Midbrain (tissue), 1 donor: ENCODE measurements around the gene FHL5.
A peak's percentile ranks its signal among the peaks of the same experiment; 100 is the strongest.
"Not testable (repeated sequence)": the region's sequence is repeated elsewhere in the genome, so short reads cannot be mapped to it uniquely, and the experiment has no call there.

Experiments used
- DNase-seq: peaks from one replicate; lab custom pipeline; 2025; lab: John Stamatoyannopoulos, UW

The FHL5 gene

DNA sequence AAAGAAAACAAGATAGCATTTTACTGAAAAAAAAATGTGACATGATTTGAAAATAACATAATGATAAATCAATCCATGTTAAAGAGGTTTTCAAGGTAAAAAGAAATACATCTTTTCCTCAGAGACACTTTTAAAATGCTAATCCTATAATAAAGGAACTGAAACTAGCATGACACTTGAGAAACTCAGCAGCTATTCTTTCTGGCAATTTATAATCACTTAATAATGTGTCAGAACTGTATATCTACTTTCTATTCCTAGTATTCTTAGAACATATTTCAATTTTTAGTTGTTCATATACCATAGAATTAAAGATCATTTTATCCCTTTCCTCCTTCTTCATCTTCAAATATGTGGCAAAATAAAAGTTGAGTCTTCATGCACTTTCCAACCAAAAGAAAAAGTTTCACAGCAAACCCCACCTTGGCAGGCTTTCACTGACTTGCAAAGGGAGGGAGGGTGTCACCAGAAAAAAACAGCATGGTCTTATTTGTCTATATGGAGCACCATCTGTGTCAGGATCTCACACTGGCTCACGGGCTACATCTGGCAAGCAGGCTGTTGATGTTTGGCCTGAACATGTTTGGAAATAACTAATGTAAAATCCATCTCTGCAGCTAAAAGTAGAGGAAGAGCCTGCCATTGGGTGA lies 48.5 kb downstream of the FHL5 start:
- no peak for DNase-seq

DNA sequence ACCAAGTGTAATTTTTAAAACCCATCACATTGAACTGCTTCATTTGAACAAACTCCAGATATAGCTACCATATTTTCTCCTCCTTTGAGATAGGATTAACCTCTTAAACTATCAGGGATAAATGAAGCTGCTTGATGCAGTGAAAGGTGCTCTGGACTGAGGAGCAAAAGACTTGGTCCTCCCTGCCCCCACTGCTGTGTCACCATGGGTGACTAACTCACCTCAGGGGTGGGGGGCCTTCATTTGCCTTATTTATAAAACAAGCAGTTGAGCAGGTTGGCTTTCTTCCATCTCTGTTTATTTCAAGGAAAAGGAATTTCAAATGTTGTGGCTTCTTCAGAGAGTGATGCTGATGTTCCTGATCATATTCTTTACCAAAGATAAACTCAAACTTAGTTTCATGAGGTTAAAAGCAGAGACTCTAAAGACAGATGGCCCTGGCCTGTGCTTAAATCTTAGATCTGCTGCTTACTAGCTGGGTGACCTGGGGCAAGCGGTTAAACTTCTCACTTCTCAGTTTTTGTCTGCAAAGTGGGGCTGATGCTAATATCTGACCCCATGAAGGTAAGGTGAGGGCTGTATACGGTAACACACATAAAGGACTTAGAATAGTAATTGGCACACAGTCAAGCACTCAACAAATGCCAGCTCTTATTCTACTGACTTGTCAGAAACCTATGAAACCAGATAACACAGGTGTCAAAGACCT lies 50.5 kb downstream of the FHL5 start:
- DNase-seq = no peak

DNA sequence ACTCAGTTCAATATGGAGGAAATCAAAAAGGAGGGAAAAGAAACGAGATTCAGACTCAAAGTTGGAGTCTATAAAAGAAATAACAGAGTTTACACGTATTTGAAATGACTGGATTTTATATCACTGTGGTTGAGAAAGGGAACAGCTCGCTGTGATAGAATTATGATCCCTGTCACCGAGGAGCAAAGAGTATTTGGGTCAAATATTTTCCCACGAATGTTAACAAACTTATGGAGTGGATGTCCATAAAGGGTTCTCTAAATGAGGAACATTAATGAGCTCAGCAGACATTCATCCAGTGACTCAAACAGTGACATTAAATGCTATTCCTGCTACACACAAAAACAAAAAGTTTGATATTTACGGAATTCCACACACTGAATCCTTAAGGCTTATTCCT lies 57.9 kb downstream of the FHL5 start:
- DNase-seq = no peak

DNA sequence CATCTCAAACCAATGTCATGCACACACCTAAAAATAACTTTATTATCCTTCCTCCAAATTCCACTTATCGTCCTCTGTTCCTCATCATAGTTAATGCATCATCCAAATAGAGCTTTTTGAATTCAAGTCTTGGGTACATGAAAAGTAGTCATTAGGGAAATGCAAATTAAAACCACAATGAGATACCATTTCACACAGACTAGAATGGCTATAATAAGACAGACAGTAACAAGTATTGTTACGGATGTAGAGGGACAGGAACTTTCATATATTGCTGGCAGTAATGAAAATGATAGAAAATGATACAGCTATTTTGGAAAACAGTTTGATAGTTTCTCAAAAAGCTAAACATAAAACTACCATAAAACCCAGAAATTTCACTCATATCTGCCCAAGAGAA lies 59.1 kb downstream of the FHL5 start:
- DNase-seq = no peak

DNA sequence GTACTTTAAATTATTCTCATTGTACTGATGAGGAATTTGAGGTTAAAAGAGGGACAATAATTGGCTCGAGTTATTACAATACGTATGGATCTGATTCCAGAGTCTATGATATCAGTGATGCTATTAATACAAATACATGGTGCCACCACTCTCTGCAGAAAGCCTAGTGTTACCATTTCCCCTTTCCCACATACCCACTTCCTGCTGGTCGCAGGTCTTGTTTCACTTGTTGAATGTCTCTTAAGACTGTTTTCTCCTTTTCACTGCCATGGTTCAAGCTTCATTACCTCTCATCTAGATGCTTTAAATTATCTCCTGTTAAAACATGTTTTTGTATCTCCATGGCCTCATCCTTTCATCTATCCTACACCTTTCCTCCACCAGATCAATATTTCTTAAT lies 62.0 kb downstream of the FHL5 start:
- DNase-seq = no peak

DNA sequence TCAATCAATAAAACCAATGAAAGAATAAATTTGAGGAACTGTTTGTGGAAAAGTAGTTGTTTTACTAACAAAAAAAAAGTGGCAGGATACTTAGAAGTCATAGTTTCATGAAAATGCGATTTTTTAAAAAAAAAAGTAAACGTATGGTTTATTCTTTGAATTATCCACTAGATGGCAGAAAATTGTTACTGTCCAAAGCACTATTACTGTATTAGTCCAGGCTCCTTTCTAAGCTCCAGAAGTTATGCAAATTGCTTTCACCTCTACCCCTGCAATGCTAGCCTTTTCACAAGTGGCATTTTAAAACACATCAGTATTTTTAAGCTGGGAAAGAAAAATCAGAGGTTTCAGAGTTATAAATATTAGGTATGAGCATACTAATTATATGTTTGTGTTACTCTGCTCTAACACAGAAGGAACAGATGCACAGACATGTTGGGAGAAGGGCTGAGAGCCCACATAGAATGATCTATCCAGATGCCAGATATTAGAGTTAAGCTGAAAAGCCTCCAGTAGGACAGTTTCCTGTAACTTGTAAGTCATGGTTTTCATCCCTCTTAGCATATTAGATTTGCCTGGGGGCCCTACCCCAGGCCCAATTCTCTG lies 63.9 kb downstream of the FHL5 start:
- DNase-seq = peak; percentile 31

DNA sequence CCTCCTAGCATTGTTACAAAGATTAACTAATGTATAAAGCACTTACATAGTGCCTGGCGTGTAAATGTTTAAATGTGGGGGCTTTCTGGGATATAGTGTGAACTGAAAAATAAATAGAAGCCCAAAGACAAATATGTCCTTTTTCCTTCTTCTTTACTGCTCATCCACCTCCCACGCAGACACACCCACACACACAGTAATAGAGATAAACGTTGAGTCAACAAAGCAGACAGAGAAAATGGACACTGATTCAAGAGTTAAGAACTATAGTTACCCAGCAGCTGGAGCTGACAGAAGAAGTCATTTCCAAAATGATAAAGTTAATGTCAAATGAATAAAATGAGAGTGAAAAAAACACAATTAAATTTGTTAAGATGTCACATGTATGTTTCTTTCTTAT lies 68.3 kb downstream of the FHL5 start:
- DNase-seq = no peak

DNA sequence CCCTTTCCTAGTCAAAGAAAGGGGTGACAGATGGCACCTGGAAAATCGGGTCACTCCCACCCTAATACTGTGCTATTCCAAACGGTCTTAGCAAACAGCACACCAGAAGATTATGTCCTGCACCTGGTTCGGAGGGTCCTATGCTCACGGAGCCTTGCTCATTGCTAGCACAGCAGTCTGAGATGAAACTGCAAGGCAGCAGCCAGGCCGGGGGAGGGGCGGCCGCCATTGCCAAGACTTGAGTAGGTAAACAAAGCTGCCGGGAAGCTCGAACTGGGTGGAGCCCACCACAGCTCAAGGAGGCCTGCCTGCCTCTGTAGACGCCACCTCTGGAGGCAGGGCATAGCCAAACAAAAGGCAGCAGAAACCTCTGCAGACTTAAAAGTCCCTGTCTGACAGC lies 75.1 kb downstream of the FHL5 start:
- not testable (repeated sequence) for DNase-seq

DNA sequence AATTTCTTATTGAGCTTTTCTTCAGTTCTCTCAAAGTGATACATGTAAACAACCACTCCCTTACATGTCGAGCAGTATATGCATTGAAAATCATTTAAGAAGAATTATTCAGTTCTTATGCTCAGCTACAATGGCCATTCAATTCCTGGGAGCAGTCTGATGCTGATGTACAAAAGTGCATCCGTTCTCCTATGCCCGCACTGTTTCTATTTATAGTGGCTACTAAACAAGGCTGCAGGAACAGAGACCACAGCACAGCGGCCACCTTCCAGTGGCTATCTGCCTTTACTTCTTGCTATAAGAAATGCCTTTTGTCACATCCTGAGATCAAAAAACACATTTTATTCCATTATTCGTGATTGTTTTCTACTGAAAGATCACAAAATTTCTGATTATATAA lies 82.2 kb downstream of the FHL5 start:
- DNase-seq = no peak

DNA sequence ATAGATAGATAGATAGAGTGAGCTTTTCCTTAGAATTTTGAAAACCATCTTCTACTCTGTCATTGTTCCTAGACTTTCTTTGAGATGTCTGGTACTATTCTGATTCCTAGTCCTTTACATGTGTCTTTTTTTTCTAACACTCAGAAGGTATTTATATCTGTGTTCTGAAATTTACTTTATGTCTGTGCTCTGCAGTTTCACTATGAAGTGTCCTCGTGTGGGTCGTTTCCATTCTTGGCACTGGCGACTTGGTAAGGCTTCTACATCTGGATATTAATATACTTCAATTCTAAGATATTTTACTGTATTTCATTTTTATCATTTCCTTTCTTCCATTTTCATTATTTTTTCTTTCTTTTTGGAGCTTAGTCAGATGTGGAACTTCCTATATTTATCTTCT lies 87.0 kb downstream of the FHL5 start:
- no peak for DNase-seq

DNA sequence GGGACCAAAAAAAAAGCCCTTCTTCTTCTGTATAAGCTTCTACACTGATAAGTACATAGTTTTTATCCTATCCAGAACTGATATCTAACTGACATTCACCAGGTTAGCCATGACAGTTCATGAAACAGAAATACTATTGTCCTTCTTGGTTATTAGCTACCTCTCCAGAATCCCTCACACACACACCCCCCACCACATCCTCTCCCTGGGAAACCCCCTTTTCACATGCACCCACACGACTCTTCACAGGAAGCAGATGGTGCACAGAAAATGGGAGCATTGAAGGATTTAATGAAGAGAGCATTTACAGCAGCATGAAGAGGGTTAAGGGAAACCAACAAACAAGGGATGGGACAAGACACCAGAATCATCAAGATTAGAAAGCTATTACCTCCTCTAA lies 88.9 kb downstream of the FHL5 start:
- DNase-seq = no peak

DNA sequence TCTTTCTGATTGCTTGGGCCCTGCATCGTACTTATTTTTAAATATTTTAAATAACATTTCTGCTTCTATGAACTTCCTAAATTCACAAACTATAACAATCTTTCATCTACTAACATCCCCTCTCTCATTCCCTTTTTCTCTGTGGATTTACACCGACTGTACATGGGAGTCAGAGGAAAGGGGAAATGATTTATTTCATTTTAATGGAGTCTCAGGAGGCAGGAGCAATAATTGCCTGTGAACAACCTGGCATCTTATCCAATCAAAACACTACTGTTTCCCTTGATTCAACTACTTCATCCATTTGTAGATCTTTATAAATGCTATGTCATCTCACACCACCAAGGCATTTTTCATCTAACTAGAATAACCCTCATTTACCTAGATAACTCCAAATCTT lies 89.6 kb downstream of the FHL5 start:
- DNase-seq = no peak

DNA sequence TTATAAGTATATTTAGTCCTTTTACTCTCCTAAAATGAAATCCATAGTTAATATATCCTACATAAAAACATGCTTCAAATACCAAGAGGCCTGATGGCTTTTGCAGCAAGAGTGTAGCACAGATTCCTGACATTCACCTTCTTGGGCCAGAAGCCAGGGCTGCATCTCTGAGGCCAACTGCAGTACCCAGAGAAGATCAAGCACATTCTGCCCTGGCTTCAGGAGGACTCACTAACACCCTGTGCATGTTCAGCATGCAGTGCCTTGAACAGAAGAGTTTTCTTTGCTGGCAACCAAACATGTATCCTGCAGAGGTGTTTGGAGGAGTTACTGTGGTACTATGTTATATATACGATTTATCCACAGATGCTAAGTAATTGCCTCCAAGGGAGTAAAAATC lies 90.3 kb downstream of the FHL5 start:
- DNase-seq = no peak

DNA sequence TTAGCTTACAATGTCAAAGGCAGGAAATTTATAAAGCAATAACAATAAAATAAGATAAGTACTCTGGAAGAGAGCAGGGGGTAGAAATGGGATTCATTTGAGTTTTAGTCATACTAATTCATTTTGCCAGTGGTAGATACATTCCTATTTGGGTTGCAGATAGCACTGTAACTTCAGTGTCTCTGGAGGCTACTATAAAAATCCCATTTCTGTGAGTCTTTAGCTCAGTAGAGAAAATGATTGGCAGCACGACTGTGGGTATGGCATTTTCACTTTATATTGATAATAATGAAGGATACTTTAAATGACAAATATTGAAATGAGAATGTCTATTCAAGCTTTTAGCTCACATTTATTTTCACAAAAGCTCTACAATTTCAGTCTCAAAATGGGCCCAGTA lies 93.6 kb downstream of the FHL5 start:
- DNase-seq = no peak

DNA sequence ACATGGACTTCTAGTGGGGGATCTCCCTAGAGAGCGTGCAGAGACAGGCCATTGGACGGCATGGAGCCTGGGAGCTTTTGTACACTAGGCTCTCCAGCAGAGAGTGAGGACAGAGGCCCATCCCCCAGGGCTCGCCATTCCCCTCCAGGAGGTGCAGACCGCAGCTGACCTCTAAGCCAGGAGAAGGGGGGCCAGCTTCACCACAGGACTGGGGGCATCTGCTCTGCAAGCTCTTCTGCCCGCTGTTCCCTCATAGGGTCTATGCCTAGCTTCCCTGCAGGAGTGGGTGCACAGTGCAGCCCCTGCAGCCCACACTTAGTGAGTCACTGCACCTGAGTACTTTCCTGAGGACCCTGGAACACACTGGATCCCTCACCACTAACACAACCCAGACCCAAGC lies 94.4 kb downstream of the FHL5 start:
- no peak for DNase-seq

DNA sequence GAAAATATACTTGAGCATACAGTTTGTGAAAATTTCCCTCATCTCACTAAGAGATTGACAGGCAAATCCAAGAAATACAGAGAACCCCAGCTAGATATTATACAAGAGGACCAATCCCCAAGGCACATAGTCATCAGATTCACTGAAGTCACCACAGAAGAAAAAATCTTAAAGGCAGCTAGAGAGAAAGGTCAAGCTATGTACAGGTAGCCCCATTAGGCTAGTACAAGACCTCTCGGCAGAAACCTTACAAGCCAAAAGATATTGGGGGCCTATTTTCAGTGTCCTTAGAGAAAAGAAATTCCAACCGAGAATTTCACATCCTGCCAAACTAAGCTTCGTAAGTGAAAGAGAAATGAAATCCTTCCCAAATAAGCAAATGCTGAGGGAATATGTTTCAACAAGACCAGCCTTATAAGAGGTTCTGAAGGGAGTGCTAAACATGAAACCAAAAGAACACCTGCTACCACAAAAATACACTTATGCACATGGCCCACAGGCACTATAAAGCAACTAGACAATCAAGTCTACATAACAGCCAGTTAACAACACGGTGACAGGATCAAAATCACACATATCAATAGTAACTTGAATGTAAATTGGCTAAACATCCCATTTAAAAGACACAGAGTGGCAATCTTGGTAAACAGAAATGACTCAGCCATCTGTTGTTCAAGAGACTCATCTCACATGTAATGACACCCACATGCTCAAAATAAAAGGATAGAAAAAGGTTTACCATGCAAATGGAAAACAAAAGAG lies 96.3 kb downstream of the FHL5 start:
- no peak for DNase-seq
